SH-SY5Y (cell line): ENCODE results near the gene PTPRCAP.

Experiments used
- GATA2 ChIP-seq: IDR thresholded peaks from 2 replicates; pipeline ENCODE4 v1.6.1; 2011; ENCODE audit warnings: mild to moderate bottlenecking, low read depth, low read length
- GATA3 ChIP-seq: IDR thresholded peaks from 2 replicates; pipeline ENCODE4 v1.6.1; 2011; ENCODE audit warnings: low read depth, mild to moderate bottlenecking, low read length, moderate library complexity

Gene PTPRCAP

GRCh38 chr11:67437082-67437808, at the start of gene PTPRCAP:
Gene PTPRCAP (minus strand): TSS chr11:67437682. CDS start chr11:67437619, 63 bp downstream.
- no peak for TF ChIP-seq GATA3
- no peak for TF ChIP-seq GATA2

- TF ChIP-seq GATA2 (no peak), GATA3 (no peak)
These were observed 49.2 kb upstream of the PTPRCAP start for GRCh38 chr11:67486481-67487195.

GRCh38 chr11:67484847-67485311, 47.4 kb upstream of the PTPRCAP start:
- TF ChIP-seq GATA3 (no peak), GATA2 (no peak)

GRCh38 chr11:67483831-67484665, 46.6 kb upstream of the PTPRCAP start:
- TF ChIP-seq GATA3 = no peak
- no peak for TF ChIP-seq GATA2

- TF ChIP-seq GATA3 (no peak), GATA2 (no peak)
These were observed 45.6 kb upstream of the PTPRCAP start, which contains the start of gene AIP for GRCh38 chr11:67482827-67483798. Gene AIP (plus strand): TSS chr11:67483026. CDS start chr11:67483159, 133 bp downstream.

- TF ChIP-seq GATA3 (no peak), GATA2 (no peak)
These were observed 44.9 kb upstream of the PTPRCAP start for GRCh38 chr11:67482275-67482826.

GRCh38 chr11:67472882-67473281, 35.4 kb upstream of the PTPRCAP start:
- TF ChIP-seq GATA2 (no peak), GATA3 (no peak)

- TF ChIP-seq GATA2 = no peak
These were observed 33.0 kb upstream of the PTPRCAP start for GRCh38 chr11:67470337-67471002.

- TF ChIP-seq GATA3 (no peak), GATA2 (no peak)
These were observed 32.0 kb upstream of the PTPRCAP start for GRCh38 chr11:67469508-67469811.

- TF ChIP-seq GATA3 (no peak), GATA2 (no peak)
These were observed 31.5 kb upstream of the PTPRCAP start, which contains the start of gene TMEM134 for GRCh38 chr11:67468759-67469507. Gene TMEM134 (minus strand): TSS chr11:67469251. CDS start chr11:67469192, 59 bp downstream.

- TF ChIP-seq GATA2 = no peak
- no peak for TF ChIP-seq GATA3
These were observed 30.9 kb upstream of the PTPRCAP start for GRCh38 chr11:67468456-67468758.

GRCh38 chr11:67468056-67468455, 30.6 kb upstream of the PTPRCAP start:
- no peak for TF ChIP-seq GATA2
- TF ChIP-seq GATA3 = no peak
